GM21381 (cell line): Measurements from ENCODE around the gene CP.
A peak's percentile ranks its signal among the peaks of the same experiment; 100 is the strongest.
"Not testable (repeated sequence)": the region's sequence is repeated elsewhere in the genome, so short reads cannot be mapped to it uniquely, and the experiment has no call there.

Experiments used
- ATAC-seq: cut with Tn5 transposase; IDR thresholded peaks from one replicate; pipeline ENCODE4 v1.9.1; 2021; ENCODE audit warnings: mild to moderate bottlenecking, moderate library complexity; ENCODE audit not compliant: unreplicated experiment

CP gene

GRCh38 chr3:149221783-149222517 lies at the start of gene CP:
CP (minus strand) TSS chr3:149221829; CDS start chr3:149221792, 37 bp downstream.
- no peak for ATAC-seq

DNA sequence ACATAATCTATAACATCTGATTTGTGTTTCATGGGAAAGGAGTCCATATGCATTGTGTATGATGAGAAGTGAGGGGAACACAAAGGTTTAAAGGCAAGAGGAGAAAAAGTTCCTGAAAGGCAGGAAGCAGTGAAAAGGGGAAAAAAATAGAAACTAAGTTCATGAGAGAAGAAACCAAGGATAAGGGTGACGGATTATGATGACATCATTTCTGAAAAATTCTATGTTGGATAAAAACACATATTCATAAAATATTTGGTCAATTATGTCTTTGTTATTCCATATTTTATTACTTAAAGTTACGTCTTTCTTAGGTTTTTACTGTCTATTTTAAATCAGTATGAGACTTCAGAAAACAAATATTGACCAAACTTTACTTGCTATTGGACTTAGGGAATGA lies 48.6 kb upstream of the CP start:
- ATAC-seq, result no peak

- no peak for ATAC-seq
Observed at GRCh38 chr3:149269687-149270086, 48.1 kb upstream of the CP start.

DNA sequence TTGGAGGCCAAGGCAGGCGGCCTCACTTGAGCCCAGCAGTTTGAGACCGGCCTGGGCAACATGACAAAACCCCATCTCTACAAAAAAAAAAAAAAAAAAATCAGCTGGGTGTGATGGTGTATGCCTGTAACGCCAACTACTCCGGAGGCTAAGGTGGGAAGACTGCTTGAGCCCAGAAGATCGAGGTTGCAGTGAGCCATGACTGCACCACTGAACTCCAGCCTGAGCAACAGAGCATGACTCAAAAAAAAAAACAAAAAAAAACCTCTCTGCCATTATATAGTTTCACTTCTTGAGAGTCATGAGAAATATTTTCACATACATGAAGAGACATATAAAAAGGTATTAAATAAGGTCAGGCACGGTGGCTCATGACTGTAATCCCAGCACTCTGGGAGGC lies 45.9 kb upstream of the CP start:
- peak; percentile 64 for ATAC-seq

- ATAC-seq, result no peak
Observed at GRCh38 chr3:149266736-149267135, 45.1 kb upstream of the CP start.

- ATAC-seq, result no peak
Observed at GRCh38 chr3:149263856-149264255, 42.2 kb upstream of the CP start.

DNA sequence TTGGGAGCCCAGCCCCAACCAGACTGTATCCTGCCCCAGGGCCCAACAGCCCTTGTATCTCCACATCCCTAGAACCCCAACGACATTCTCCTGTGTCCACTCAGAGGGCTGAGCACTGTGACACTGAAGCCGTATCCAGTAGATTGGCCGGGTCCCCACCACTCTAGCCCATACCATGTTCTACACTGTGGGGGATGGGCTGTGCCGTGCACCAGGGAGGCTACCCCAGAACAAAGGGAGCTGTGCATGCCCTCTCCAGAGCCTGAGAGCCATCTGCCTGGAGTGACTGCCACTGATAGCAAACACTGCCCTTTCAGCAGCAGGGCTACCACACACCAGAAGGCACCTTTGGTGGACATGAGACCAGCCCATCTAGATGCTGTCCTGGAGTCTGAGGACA lies 37.1 kb upstream of the CP start:
- no peak for ATAC-seq

DNA sequence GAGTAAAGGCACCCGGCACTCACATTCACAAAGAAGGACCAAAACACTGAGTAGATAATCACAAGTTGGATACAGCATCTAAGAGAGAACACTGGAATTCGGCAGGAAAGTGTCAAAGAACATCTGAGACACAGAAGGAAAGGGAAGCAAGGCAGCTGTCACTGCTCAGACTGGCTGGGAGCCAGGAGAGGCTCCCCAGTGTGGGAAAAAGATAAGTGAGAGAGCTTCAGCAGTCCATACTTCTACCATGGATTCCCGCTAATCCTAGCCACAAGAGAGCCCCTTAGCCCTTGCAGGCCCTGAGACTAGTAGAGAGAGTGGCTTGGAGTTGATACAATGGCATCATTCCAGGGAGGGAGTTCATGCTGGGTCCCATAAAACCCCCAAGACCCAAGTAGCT lies 36.7 kb upstream of the CP start:
- no peak for ATAC-seq

- ATAC-seq, result no peak
Observed at GRCh38 chr3:149252272-149252671, 30.6 kb upstream of the CP start.

- no peak for ATAC-seq
Observed at GRCh38 chr3:149251186-149251585, 29.6 kb upstream of the CP start.

DNA sequence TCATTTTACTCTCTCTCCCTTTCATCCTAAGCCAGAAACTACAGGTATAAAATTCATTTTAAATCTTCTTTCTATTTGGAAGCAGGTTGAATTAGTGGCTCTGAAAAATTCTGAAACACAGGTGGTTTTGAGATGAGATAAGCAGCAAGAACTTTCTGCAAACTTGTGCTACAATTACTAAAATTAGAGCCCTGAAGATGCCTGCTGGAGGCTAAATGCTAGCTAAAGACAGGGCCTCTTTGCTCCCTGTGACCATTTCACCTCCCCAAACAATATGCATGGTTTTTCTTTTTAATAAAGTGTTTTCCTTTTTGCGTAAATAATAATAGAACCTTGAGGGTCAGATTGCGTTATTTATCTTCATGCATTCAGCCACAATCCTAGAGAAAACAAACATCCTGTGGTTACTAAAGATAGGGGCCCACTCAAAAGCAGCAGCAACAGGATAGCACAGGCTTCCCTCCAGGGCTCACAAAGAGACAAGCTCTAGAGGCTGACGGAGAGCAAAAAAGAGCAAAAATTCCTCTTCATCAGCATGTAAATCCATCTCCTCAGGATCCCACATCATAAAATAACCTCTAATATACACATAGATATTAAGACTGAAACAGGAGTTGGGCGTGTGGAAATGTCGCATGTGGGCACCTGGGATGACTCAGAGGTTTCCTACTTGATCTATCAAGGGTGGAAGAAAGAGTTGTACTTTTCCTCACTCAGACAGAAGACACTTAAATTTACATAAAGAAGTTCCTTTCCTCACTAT lies 26.5 kb upstream of the CP start:
- peak; percentile 53 for ATAC-seq

DNA sequence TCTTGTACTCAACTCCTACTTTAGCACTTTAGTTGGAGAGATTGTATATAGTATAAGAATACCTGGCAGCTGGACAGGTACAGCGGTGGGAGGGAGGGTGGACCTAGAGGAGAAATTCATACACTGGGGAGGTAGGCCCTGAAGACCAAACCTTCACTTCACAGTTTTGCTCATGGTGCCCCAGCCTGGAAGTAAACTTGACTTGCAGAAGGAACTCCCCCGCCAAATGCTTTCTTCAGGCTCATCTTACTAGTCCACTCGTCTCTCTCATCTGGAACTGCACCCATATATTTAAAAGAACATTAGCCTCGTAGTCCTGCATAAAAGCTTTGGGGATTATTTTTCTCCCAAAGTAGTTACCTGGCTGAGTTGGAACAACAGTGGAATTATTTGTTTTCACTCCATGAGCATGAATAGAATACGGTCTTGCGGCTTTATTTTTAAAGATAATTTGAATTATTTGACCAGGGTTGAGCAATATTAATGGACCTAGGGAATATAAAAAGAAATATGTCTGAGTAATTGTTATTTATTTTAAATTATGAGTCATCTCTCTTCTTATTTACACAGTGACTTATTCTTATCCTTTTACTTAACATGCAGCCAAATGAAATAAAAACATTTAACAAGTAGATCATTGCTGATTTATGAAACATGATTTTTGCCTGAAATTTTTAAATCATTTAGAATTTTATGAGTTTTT lies 25.5 kb upstream of the CP start:
- ATAC-seq, result no peak

DNA sequence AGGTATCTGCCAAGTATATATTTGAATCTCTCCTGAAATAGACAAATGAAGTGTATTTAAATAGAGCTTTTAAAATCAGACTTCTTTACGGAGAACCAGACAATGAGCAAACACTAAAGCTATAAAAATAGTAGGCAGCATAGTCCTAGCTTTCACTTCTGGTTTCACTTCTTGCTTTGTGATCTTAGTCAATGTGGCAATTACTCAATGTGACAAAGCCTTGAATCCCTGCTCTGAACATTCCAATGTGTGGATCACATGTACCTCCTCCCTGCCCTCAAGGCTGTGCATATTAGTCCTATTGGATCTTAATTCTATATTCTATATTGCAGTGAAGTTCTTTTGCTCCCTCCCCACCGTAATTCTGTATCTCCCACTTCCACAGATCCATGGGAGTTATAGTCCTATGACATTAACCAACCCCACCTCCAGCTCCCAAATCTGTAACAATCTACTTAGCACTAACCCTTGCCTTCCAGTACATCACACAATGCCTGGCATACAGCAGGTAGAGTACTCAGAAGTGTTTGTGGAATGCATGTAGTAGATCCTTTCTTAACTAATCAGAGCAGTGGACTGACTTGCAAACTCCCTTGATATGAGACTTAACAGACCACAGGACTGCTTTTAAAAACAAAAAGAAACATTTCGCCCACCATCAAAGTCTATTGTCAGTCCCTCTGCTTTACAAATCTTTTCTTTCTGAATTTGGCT lies 24.3 kb upstream of the CP start:
- ATAC-seq, result peak; percentile 72

- ATAC-seq, result no peak
Observed at GRCh38 chr3:149243540-149243939, 21.9 kb upstream of the CP start.

DNA sequence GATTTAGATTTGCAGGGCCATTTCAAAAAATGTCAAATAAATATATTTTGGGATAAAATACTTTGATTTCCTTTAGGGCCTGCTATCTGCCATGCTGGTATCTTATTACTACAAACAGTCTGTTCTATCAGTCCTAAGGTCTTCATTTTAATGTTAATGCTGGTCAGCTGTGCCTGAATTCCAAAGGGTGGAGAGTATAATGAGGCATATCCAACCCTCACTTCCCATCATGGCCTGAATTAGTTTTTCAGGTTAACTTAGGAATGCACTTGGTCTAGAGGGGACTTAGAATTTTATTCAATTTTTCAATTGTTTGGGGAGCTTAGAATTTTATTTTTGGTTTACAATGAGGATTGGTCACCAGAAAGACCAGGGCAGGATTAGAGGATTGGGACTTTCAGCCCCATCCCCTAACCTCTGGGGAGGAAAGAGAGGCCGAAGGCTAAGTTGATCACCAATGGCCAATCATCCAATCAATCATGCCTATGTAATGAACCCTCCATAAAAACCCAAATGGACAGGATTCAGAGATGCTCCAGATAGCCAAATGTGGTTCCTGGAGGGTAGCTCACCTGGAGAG lies 17.8 kb upstream of the CP start:
- no peak for ATAC-seq

GRCh38 chr3:149238268-149238667 lies 16.6 kb upstream of the CP start:
- ATAC-seq, result not testable (repeated sequence)

DNA sequence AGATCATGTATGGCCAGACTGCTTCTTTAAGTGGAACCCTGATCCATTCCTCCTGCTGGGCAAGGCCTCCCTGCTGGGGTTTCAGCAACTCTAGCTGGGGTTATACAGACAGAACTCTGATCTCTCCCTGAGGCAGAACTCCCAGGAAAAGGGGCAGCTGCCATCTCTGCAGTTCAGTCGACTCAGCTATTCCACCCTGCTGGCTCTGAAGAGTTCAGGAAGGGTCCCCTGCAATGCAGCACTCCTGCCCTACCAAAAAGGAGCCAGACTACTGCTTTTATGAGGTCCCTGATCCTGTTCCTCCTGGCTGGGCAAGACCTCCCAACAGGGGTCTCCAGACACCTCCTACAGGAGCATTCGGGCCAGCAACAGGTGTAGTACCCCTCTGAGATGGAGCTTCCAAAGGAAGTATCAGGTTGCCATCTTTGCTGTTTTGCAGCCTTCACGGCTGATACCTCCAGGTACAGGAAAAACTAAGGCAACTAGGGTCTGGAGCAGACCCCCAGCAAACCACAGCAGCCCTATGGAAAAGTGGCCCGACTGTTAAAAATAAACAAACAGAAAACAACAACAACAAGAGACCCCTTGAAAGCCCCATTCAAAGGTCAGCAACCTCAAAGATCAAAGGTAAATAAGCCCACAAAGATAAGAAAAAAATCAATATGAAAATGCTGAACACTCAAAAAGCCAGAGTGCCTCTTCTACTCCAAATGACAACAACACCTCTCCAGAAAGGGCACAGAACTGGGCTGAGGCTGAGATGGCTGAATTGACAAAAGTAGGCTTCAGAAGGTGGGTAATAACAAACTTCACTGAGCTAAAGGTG lies 14.2 kb upstream of the CP start:
- ATAC-seq, result no peak

DNA sequence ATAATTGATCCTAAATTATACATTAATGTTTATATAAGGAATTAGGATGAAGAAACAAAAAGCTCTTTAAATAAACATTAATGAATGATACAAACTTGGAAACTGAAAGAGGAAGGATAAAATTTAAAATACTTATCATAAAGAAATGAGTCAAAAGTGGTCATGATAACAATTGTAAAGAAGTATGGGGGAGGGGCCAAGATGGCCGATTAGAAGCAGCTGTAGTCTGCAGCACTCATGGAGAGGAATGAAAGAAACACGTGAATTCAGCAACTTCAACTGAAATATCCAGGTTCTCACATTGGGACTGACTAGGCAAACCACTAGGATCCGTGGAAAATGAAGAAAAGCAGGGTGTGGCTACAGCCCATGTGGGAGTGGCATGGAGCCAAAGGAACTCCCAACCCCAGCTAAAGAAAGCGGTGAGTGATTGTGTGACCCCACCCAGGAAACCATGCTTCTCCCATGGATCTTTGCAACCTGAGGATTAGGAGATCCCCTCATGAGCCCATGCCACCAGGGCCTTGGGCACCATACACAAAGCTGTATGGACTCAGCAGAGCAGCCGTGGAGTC lies 13.1 kb upstream of the CP start:
- ATAC-seq, result no peak

GRCh38 chr3:149233323-149233722 lies 11.7 kb upstream of the CP start:
- no peak for ATAC-seq

DNA sequence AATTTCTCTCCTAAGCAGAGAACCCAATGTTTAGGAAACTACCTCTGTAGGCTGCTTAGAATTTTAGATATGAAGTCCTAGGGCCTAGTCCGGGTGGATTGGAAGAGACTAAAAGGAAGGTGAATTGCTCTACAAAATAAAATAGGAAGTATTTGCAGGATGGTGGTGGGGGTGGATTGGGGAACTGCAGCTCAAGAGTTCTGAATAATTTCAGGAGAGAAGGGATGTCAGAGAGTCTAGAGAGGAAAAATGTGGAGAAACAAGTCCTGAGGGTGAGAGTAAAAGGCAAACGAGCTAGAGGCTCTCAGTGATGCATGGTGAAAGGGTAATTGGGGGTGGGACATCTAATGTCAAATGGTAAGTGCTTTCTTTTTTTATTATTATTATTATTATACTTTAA lies 10.2 kb upstream of the CP start:
- ATAC-seq, result no peak
